Activated CD8-positive, alpha-beta memory T cell treated with anti-CD3 and anti-CD28 coated beads for 24 hours (primary cell): ENCODE results near the gene RCC1.
"Not testable (repeated sequence)": the region's sequence is repeated elsewhere in the genome, so short reads cannot be mapped to it uniquely, and the experiment has no call there.

Experiments used
- DNase-seq: peaks from one replicate; pipeline ENCODE4 v3.0.0-alpha.2; 2020

Gene RCC1

GRCh38 chr1:28512058-28512611, 6.3 kb downstream of the RCC1 start:
- DNase-seq, result peak; percentile 74

GRCh38 chr1:28514445-28514933, 8.6 kb downstream of the RCC1 start:
- DNase-seq, result peak; percentile 77

- DNase-seq, result no peak
These were observed 10.7 kb downstream of the RCC1 start for GRCh38 chr1:28516518-28516956.

GRCh38 chr1:28517649-28517999, 11.8 kb downstream of the RCC1 start:
- peak; percentile 67 for DNase-seq

DNA sequence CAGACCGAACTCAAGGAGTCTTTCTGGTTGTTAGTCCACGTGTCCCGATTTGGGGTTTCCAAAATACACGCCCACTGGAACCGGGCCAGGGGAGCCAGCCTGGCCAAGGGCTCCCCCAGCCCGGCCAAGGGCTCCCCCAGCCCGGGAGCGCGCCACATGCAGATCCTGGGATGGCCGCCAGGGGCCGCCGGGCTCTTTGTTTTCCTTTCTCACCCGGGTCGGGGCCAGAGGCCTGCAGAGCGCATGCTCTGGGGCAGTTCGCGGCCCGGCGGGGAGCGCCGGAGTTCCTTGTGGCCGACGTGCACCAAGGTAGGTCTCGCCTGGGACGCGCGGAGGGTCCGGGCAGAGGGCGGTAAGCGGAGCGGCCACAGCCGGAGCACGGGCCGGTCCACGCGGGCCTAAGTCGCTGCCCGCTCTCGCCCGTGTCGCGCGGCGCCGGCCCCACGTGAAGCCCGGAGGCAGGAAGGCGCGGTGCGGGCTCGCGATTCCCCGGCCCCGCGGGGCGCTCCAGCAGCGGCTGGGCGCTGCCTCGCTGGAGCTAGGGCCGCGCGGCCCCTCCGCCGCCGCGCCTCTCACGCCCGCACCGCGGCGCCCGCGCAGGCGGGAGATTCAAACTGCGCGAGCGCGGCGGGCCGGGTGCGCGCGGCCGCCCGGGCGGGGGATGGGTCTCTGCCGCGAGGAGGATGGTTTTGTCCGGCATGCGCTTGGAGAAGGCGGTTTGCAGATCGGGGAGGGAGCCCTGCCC, 12.3 kb downstream of the RCC1 start:
- peak; percentile 98 for DNase-seq

DNA sequence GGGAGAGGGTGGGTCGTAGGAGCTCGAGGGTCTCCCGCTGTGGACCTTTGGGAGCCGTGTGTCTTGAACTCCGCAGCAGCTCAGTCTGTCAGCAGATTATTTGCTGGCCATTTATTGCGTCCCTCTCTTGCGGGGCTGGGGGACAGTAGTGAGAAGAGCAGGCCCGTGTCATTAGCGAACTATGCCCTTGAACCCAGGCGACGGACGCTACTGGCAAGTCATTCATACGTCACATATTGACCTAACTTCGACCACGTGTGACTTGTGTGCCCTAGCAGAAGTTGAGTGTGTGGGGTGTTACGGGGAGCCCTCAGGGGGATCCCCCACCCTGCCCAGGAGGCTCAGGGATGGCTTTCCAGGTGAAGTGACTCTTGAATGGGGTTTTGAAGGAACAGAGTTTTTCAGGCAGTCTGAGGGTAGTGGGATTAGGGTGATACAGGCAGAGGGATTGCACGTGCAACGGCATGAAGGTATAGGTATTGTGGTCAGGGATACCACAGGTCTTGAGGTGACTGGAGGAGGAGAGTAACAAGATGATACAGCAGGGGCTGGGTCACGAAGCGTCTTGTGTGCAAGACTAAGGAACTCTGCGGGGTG, 13.0 kb downstream of the RCC1 start:
- DNase-seq, result peak; percentile 84

GRCh38 chr1:28519946-28520725, 14.3 kb downstream of the RCC1 start:
- DNase-seq, result no peak

DNA sequence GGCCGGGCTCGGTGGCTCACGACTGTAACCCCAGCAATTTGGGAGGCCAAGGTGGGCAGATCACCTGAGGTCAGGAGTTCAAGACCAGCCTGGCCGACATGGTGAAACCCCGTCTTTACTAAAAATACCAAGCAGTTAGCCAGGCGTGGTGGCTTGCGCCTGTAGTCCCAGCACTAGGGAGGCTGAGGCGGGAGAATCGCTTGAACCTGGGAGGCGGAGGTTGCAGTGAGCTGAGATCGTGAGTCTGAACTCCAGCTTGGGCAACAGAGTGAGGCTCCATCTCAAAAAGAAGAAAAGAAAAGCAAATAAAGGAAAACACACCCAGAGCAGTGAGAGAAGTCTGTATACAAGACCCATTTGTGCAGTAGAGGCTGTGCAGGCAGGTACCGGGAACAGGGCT, 15.0 kb downstream of the RCC1 start:
- DNase-seq, result not testable (repeated sequence)

DNA sequence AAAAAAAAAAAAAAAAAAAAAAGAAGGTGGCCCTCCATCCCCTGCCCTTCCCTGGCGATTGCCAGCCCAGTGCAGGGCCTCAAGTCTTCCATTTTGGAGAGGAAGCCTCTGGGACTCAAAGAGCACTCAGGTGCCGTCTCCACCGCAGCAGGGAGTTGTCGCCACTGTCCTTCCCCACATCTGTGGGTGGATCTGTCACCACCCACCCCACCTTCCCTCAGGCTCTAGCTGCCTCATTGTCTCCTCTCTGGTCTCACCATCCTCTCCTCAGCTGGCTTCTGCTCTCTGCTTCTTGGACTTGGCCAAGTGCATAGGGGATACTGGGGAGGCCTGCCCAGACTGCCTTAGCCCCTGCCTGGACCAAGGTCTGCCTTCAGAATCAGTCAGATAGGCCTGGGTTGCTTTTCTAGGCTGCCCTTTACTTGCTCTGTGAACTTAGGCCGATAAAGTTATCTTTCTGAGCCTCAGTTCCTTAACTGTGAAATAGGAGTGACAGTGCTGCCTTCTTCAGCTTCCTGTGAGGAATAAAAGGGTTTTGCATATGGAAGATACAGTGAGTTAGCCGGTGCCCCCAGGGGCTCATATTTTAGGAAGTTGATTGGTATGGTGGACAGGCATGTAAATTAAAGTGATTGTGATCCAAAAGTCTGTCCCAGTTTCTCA, 15.8 kb downstream of the RCC1 start:
- no peak for DNase-seq

- not testable (repeated sequence) for DNase-seq
These were observed 16.7 kb downstream of the RCC1 start for GRCh38 chr1:28522537-28522936.

- not testable (repeated sequence) for DNase-seq
These were observed 19.3 kb downstream of the RCC1 start for GRCh38 chr1:28525002-28525642.

DNA sequence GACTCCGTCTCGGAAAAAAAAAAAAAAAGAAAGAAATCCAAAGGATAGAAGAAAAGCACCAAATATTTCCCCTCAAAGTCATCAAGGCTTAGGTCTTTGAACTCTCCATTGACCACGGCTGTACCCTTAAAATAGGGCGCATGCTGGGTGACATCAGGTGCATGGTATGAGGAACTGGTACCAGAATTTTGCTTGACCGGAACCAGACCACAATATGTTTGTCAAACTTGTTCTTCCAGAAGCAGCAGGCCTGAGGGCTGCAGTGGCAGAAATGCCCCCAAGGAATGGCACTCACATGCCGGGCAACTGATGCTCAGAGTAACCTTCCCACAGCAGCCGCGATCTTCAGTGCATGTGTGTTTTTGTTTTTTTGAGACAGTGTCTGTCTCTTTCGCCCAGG, 21.0 kb downstream of the RCC1 start:
- no peak for DNase-seq

- no peak for DNase-seq
These were observed 24.6 kb downstream of the RCC1 start for GRCh38 chr1:28530456-28530855.

- DNase-seq, result no peak
These were observed 28.8 kb downstream of the RCC1 start for GRCh38 chr1:28534671-28535070.

DNA sequence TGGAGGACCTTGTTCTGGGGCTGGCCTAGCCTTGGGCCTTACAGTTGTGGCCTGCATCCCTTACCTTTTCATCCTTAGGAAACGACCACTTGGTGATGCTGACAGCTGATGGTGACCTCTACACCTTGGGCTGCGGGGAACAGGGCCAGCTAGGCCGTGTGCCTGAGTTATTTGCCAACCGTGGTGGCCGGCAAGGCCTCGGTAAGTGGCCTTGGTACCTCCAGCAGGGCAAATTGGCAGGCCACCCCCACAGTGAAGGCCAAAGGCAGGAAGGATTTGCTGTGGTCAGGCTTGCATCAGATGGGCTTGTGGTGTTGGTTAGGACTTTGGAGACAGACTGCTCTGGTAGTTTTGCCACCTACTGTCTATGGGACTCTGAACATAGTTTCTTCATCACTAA, 29.3 kb downstream of the RCC1 start:
- no peak for DNase-seq

DNA sequence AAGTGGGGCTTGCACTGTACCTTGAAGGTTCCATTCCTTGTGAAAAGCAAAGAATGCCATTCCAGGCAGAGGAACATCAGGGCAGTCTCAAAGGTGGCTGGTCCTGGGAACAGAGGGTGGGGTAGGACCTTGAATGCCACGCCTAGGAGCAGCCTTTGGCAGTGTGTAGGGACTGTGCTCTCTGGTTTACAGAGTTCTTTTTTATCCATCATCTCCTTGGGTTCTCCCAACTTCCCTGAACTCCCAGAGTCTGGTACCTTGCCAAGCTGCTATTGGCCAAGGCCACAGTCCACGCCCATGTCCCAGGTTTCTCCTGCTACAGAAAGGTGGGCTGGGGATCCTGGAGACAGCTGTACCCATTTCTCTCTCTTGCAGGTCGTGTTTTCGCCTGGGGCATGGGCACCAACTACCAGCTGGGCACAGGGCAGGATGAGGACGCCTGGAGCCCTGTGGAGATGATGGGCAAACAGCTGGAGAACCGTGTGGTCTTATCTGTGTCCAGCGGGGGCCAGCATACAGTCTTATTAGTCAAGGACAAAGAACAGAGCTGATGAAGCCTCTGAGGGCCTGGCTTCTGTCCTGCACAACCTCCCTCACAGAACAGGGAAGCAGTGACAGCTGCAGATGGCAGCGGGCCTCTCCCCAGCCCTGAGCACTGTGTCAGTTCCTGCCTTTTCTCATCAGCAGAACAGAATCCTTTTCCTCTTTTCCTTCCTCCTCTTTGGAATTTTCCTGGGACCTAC, 31.8 kb downstream of the RCC1 start:
- no peak for DNase-seq

DNA sequence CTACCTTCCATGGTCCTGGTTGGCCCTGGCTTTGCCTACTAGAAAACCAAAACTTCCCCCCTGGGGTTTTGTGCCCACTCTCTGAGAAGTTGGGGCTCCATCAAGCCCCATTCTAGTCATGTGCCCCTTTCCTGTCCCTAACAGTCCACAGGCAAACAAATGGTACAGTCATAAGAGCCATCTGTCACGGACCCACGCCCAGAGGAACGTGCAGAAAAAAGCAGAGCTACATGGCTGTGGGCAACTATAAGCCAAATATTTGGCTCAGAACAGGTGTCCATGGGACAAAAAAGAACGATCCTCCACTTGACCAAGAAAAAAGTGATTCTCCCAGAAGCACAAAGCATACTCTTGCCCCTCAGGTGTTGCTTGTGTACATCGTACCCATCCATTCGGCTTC, 32.4 kb downstream of the RCC1 start:
- DNase-seq, result no peak

- no peak for DNase-seq
These were observed 34.8 kb downstream of the RCC1 start for GRCh38 chr1:28540651-28541050.

DNA sequence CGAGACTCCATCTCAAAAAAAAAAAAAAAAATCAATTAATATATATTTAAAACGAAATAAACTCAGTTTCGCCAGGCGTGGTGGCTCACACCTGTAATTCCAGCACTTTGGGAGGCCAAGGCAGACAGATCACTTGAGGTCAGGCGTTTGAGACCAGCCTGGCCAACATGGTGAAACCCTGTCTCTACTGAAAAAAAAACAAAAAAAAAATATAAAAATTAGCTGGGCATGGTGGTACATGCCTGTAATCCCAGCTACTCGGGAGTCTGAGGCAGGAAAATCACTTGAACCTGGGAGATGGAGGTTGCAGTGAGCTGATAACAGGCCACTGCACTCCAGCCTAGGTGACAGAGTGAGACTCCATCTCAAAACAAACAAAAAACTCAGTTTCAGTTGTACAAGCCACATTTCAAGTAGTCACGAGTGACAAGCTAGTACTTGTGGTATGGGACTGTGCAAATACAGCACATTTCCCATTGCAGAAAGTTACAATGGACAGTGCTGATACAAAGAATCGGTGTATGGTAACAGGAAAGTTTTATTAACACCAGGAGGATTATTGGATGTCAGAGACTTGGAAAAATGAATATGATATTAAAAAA, 35.7 kb downstream of the RCC1 start:
- not testable (repeated sequence) for DNase-seq

- DNase-seq, result no peak
These were observed 39.4 kb downstream of the RCC1 start for GRCh38 chr1:28545246-28545628.

DNA sequence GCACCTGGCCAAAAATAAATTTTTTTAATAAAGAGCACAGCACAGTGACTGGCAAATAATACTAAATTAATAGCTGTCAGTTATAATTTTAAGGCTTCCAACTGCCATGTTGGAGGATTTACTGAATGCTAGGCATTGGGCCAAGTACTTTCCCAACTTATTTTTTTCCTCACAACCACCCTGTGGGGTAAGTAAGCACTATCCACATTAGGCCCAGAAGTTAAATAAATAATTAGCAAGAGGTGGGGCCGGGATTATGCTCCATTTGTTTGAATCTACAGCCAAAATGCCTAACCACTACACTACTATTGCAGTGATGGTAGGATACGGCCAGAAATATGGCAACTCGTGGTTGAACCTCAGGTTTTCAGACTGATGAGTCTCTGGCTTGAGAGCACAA, 42.5 kb downstream of the RCC1 start:
- no peak for DNase-seq
